ENCODE measurements around the gene UBR3. TPM values are rescaled to one million over a fixed set of nuclear protein-coding genes. Genes with fewer than 3 reads are reported as not detected.
"Not testable (repeated sequence)": the region's sequence is repeated elsewhere in the genome, so short reads cannot be mapped to it uniquely, and the experiment has no call there.

UBR3 gene
- polyA plus RNA-seq, 3 donors: 32.4 to 43.6 (median 40.4) TPM

GRCh38 chr2:170115501-170116229 is 288.4 kb downstream of the UBR3 start:
- no peak for DNase-seq (ENCODE audit: extremely low read depth in 1 of 11, low read depth in 9 of 11, low spot score in 4 of 11)

GRCh38 chr2:170118641-170119040 is 291.4 kb downstream of the UBR3 start:
- no peak for DNase-seq (ENCODE audit: extremely low read depth in 1 of 11, low read depth in 9 of 11, low spot score in 4 of 11)

DNA sequence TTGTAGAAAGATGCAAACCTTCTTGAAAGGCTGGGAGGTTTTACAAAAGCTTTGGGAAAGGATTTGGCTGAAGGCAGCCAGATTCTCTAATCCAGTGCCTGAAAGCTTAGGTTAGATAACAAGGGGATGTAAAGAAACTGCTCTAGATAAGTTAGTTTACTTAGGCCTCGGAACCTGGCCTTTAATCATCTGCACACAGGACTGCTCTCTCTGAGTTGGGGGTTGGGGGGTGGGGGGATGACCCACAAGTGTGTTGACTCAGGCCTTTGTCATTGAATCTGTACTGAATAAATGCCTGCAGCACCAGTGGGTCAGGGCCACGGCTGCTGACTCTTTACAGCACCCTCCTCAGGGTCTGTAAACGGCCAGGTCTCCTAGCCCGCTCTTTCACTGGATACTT is 292.1 kb downstream of the UBR3 start:
- not testable (repeated sequence) for DNase-seq (ENCODE audit: extremely low read depth in 1 of 11, low read depth in 9 of 11, low spot score in 4 of 11)

DNA sequence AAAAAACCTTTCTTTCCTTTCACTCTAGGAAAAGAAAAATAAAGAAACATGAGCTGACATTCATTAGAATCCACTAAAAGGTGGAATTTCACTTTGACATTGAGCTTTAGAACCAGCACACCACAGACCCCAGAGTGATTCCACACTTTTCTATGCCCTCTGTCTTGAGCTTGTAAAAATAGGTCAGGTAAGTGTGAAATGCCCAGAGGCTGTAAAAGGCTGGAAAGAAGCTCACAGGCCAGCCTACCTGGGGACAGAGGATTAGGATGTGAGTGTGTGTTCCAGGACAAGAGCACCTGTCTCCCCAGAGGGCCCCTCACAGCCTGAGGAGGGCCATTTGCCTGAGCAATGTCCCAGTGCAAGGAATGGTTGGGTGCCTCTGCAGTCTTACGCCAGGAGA is 294.4 kb downstream of the UBR3 start:
- DNase-seq (ENCODE audit: extremely low read depth in 1 of 11, low read depth in 9 of 11, low spot score in 4 of 11): no peak

DNA sequence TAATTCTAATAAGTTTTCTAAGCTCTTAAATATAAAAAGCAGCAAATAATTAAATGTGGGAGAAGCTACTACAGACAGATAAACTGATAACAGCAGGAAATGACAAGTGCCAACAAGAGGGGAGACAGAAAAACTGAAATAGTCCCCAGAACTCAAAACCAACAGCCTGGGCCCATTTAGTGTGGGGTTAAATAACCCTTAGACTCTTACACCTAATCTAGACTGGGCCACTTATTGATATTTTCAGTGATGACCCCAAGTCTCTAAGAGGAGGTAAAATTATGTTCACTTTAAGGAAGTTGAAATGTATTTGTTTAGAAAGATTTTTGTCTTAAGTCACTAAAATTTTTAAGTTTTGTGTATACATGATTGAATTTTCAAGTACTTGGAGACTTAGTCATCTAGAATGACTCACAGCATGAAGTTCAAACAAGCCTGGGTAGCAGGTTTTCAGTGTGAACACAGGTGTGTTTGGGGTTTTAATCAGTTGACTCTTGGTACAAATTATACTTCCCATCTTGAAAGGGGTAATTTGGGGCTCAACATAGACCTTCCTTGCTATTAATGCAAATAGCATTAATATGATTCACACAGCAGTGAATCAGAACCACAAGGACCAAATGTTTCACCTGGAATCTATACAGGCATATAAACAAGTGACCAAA is 295.8 kb downstream of the UBR3 start:
- no peak for DNase-seq (ENCODE audit: extremely low read depth in 1 of 11, low read depth in 9 of 11, low spot score in 4 of 11)

DNA sequence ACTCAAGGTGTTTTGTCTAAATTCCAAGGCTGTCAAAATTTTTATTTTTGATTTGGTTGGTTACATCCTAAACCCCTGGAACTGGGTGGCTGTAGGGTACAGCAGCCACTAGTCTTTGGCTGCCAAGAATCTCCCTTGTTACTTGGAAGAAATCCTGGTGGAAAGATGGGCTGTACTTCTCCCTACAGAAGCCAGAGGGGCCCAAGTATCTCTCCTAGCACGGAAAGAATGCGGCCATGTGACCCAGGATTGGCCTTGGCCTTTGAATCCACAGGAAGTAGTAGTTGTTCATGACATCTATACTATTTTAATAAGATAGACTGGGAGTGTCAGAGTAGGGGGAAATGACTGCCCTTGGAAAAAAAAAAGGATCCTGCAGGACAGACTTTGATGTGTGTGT is 296.3 kb downstream of the UBR3 start:
- no peak for DNase-seq (ENCODE audit: extremely low read depth in 1 of 11, low read depth in 9 of 11, low spot score in 4 of 11)

GRCh38 chr2:170126138-170126728 is 299.0 kb downstream of the UBR3 start:
- DNase-seq (ENCODE audit: extremely low read depth in 1 of 11, low read depth in 9 of 11, low spot score in 4 of 11): not testable (repeated sequence)

Other genes starting within 250 kb of the UBR3 start
- 100 to 1,000 TPM in 1 of 3 donors, 10 to 100 TPM in 2; 92.7 to 113 (median 96.7) TPM for gene PPIG, start 243.1 kb upstream of the UBR3 start, polyA plus RNA-seq (ENCODE audit: insufficient read length in 3 of 3)
- 1 to 10 TPM; 3.7 to 5.5 (median 3.8) TPM for gene CFAP210, start 133.0 kb upstream of the UBR3 start, polyA plus RNA-seq (ENCODE audit: insufficient read length in 3 of 3)
- gene PHOSPHO2, start 133.0 kb upstream of the UBR3 start, polyA plus RNA-seq (ENCODE audit: insufficient read length in 3 of 3): 10 to 100 TPM; 12.5 to 19.9 (median 15.2) TPM
- 10 to 100 TPM; 28.0 to 44.8 (median 36.0) TPM for gene KLHL23, start 93.6 kb upstream of the UBR3 start, polyA plus RNA-seq (ENCODE audit: insufficient read length in 3 of 3)
- gene SSB, start 28.6 kb upstream of the UBR3 start, polyA plus RNA-seq (ENCODE audit: insufficient read length in 3 of 3): 100 to 1,000 TPM; 167 to 226 (median 173) TPM
- 10 to 100 TPM; 48.4 to 53.1 (median 51.9) TPM for gene METTL5, start 2.5 kb upstream of the UBR3 start, polyA plus RNA-seq (ENCODE audit: insufficient read length in 3 of 3)

Data from renal cortex interstitium (tissue), 11 donors.